ENCODE data around the gene SERPINB6.
A peak's percentile ranks its signal among the peaks of the same experiment; 100 is the strongest.

SERPINB6 gene

GRCh38 chr6:2982426-2983117 is 11.2 kb upstream of the SERPINB6 start:
- Histone ChIP-seq H3K79me2 (ENCODE audit: control insufficient read depth, insufficient read depth, low read length) (no peaks in the 10 kb centered on the region), H3K4me1 (ENCODE audit: control insufficient read depth, low read depth, low read length) (peaks cover 11% of the 10 kb centered on the region), H2BK15ac (replicated peaks; ENCODE audit: low read depth) (no peak overlapping the region), H3K18ac (ENCODE audit: low read length) (peak overlapping the region; percentile 39), H4K5ac (ENCODE audit: low read length) (no peak overlapping the region), H2BK120ac (ENCODE audit: low read depth, low read length) (no peak overlapping the region), H3K4me2 (ENCODE audit: low read length) (no peak overlapping the region), H2BK5ac (ENCODE audit: low read length) (no peak overlapping the region), H3K4ac (ENCODE audit: low read depth, low read length) (no peak overlapping the region), H3K4me3 (ENCODE audit: low read length) (no peak overlapping the region), H3K27me3 (ENCODE audit: insufficient read depth, low read length, poor library complexity) (no peaks in the 10 kb centered on the region), H3K36me3 (ENCODE audit: control insufficient read depth, insufficient read depth, low read length) (no peaks in the 10 kb centered on the region), H4K8ac (ENCODE audit: low read depth, low read length) (no peak overlapping the region), H3K27ac (ENCODE audit: low read depth, low read length) (no peak overlapping the region), H3K23ac (ENCODE audit: low read length) (no peak overlapping the region), H3K56ac (ENCODE audit: low read length) (peak overlapping the region; percentile 25), H3K79me1 (ENCODE audit: low read length) (no peaks in the 10 kb centered on the region), H2AK5ac (ENCODE audit: low read length) (no peak overlapping the region), H3K9ac (ENCODE audit: low read length) (no peak overlapping the region)
- no peak for DNase-seq
- WGBS (ENCODE audit: extremely low coverage, insufficient coverage, low lambda C conversion rate), result no CpG with 5 or more reads among the region's 4 CpGs

DNA sequence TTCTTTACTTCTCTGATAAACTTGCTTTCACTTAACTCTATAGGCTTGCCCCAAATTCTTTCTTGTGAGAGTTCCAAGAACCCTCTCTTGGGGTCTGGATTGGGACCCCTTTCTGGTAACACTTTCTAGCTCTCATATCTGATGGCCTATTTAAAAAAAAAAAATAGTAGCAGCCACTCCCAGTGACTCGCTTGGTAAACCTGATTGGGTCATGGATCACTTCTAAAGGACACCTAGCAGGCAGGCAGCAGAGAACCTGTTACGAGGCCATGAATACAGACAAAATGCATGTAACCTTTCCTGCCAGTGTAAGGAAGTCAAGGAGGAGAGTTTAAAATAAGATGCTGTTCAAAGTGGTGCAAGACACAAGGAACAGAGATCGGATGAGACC is 9.1 kb upstream of the SERPINB6 start:
- Histone ChIP-seq H3K4me1 (ENCODE audit: control insufficient read depth, low read depth, low read length) (peaks cover 11% of the 10 kb centered on the region), H3K36me3 (ENCODE audit: control insufficient read depth, insufficient read depth, low read length) (no peaks in the 10 kb centered on the region), H4K5ac (ENCODE audit: low read length) (no peak overlapping the region), H3K79me1 (ENCODE audit: low read length) (no peaks in the 10 kb centered on the region), H2BK120ac (ENCODE audit: low read depth, low read length) (no peak overlapping the region), H3K9ac (ENCODE audit: low read length) (no peak overlapping the region), H3K27ac (ENCODE audit: low read depth, low read length) (no peak overlapping the region), H4K8ac (ENCODE audit: low read depth, low read length) (no peak overlapping the region), H3K18ac (ENCODE audit: low read length) (no peak overlapping the region), H3K23ac (ENCODE audit: low read length) (no peak overlapping the region), H3K4me2 (ENCODE audit: low read length) (no peak overlapping the region), H3K27me3 (ENCODE audit: insufficient read depth, low read length, poor library complexity) (no peaks in the 10 kb centered on the region), H2BK15ac (replicated peaks; ENCODE audit: low read depth) (no peak overlapping the region), H3K56ac (ENCODE audit: low read length) (peak overlapping the region; percentile 12), H2BK5ac (ENCODE audit: low read length) (no peak overlapping the region), H3K4ac (ENCODE audit: low read depth, low read length) (peak overlapping the region; percentile 72), H3K79me2 (ENCODE audit: control insufficient read depth, insufficient read depth, low read length) (no peaks in the 10 kb centered on the region), H3K4me3 (ENCODE audit: low read length) (no peak overlapping the region), H2AK5ac (ENCODE audit: low read length) (no peak overlapping the region)
- no peak for DNase-seq
- no CpG with 5 or more reads among the region's 3 CpGs for WGBS (ENCODE audit: extremely low coverage, insufficient coverage, low lambda C conversion rate)

DNA sequence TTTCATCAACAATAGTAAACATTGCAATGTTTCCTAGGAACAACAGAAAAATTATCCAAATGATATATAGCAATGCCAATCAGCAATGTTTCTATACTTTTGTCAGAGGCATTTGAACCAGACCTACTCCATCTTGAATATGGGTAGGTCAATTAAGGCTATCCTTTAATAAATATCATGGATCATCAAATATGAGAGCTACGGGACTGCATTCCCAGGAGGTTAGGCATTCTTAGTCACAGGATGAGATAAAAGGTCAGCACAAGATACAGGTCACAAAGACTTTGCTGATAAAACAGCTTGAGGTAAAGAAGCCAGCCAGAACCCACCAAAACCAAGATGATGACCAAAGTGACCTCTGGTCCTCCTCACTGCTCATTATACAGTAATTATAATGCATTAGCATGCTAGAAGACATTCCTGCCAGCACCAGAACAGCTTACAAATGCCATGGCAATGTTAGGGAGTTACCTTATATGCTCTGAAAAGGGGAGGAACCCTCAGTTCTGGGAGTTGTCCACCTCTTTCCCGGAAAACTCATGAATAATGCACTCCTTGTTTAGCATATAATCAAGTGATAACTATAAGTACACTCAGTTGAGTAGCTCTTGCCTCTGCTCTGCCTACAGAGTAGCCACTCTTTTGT is 8.6 kb upstream of the SERPINB6 start:
- no peak overlapping the region for H4K8ac ChIP-seq (ENCODE audit: low read depth, low read length)
- no peak overlapping the region for H2BK15ac ChIP-seq (replicated peaks; ENCODE audit: low read depth)
- WGBS (ENCODE audit: extremely low coverage, insufficient coverage, low lambda C conversion rate), result no CpG with 5 or more reads among the region's 2 CpGs
- H3K36me3 ChIP-seq (ENCODE audit: control insufficient read depth, insufficient read depth, low read length), result no peaks in the 10 kb centered on the region
- H2BK5ac ChIP-seq (ENCODE audit: low read length), result peak overlapping the region; percentile 23
- H3K79me2 ChIP-seq (ENCODE audit: control insufficient read depth, insufficient read depth, low read length), result no peaks in the 10 kb centered on the region
- H3K27me3 ChIP-seq (ENCODE audit: insufficient read depth, low read length, poor library complexity), result no peaks in the 10 kb centered on the region
- no peak overlapping the region for H3K27ac ChIP-seq (ENCODE audit: low read depth, low read length)
- H3K4me2 ChIP-seq (ENCODE audit: low read length), result no peak overlapping the region
- H3K9ac ChIP-seq (ENCODE audit: low read length), result no peak overlapping the region
- H3K4me1 ChIP-seq (ENCODE audit: control insufficient read depth, low read depth, low read length), result peaks cover 8% of the 10 kb centered on the region
- H2BK120ac ChIP-seq (ENCODE audit: low read depth, low read length), result no peak overlapping the region
- DNase-seq, result peak; percentile 68
- no peak overlapping the region for H3K23ac ChIP-seq (ENCODE audit: low read length)
- no peak overlapping the region for H3K4ac ChIP-seq (ENCODE audit: low read depth, low read length)
- no peak overlapping the region for H4K5ac ChIP-seq (ENCODE audit: low read length)
- no peak overlapping the region for H3K4me3 ChIP-seq (ENCODE audit: low read length)
- no peak overlapping the region for H3K18ac ChIP-seq (ENCODE audit: low read length)
- H2AK5ac ChIP-seq (ENCODE audit: low read length), result no peak overlapping the region
- H3K79me1 ChIP-seq (ENCODE audit: low read length), result no peaks in the 10 kb centered on the region
- no peak overlapping the region for H3K56ac ChIP-seq (ENCODE audit: low read length)

GRCh38 chr6:2978923-2979322 is 7.6 kb upstream of the SERPINB6 start:
- H3K4me1 ChIP-seq (ENCODE audit: control insufficient read depth, low read depth, low read length), result peaks cover 6% of the 10 kb centered on the region
- H2BK5ac ChIP-seq (ENCODE audit: low read length), result no peak overlapping the region
- no peak overlapping the region for H4K8ac ChIP-seq (ENCODE audit: low read depth, low read length)
- H3K23ac ChIP-seq (ENCODE audit: low read length), result no peak overlapping the region
- no peak overlapping the region for H2BK120ac ChIP-seq (ENCODE audit: low read depth, low read length)
- H3K36me3 ChIP-seq (ENCODE audit: control insufficient read depth, insufficient read depth, low read length), result no peaks in the 10 kb centered on the region
- H2AK5ac ChIP-seq (ENCODE audit: low read length), result no peak overlapping the region
- H3K56ac ChIP-seq (ENCODE audit: low read length), result no peak overlapping the region
- no peak overlapping the region for H3K9ac ChIP-seq (ENCODE audit: low read length)
- no peak overlapping the region for H3K4me2 ChIP-seq (ENCODE audit: low read length)
- H3K27ac ChIP-seq (ENCODE audit: low read depth, low read length), result no peak overlapping the region
- WGBS (ENCODE audit: extremely low coverage, insufficient coverage, low lambda C conversion rate), result no CpG with 5 or more reads among the region's 4 CpGs
- no peaks in the 10 kb centered on the region for H3K27me3 ChIP-seq (ENCODE audit: insufficient read depth, low read length, poor library complexity)
- peak; percentile 68 for DNase-seq
- H3K79me1 ChIP-seq (ENCODE audit: low read length), result no peaks in the 10 kb centered on the region
- no peak overlapping the region for H4K5ac ChIP-seq (ENCODE audit: low read length)
- no peak overlapping the region for H3K4ac ChIP-seq (ENCODE audit: low read depth, low read length)
- H3K18ac ChIP-seq (ENCODE audit: low read length), result peak overlapping the region; percentile 11
- H2BK15ac ChIP-seq (replicated peaks; ENCODE audit: low read depth), result no peak overlapping the region
- H3K79me2 ChIP-seq (ENCODE audit: control insufficient read depth, insufficient read depth, low read length), result no peaks in the 10 kb centered on the region
- H3K4me3 ChIP-seq (ENCODE audit: low read length), result no peak overlapping the region

- Histone ChIP-seq H3K4ac (ENCODE audit: low read depth, low read length) (no peak overlapping the region), H2BK15ac (replicated peaks; ENCODE audit: low read depth) (peak overlapping the region; percentile 65), H3K79me1 (ENCODE audit: low read length) (no peaks in the 10 kb centered on the region), H3K27me3 (ENCODE audit: insufficient read depth, low read length, poor library complexity) (no peaks in the 10 kb centered on the region), H4K5ac (ENCODE audit: low read length) (no peak overlapping the region), H3K79me2 (ENCODE audit: control insufficient read depth, insufficient read depth, low read length) (no peaks in the 10 kb centered on the region), H3K18ac (ENCODE audit: low read length) (no peak overlapping the region), H2BK5ac (ENCODE audit: low read length) (no peak overlapping the region), H3K4me2 (ENCODE audit: low read length) (no peak overlapping the region), H2AK5ac (ENCODE audit: low read length) (no peak overlapping the region), H3K36me3 (ENCODE audit: control insufficient read depth, insufficient read depth, low read length) (no peaks in the 10 kb centered on the region), H3K9ac (ENCODE audit: low read length) (no peak overlapping the region), H3K23ac (ENCODE audit: low read length) (no peak overlapping the region), H3K56ac (ENCODE audit: low read length) (no peak overlapping the region), H3K4me1 (ENCODE audit: control insufficient read depth, low read depth, low read length) (peaks cover 4% of the 10 kb centered on the region), H2BK120ac (ENCODE audit: low read depth, low read length) (no peak overlapping the region), H4K8ac (ENCODE audit: low read depth, low read length) (peak overlapping the region; percentile 14), H3K27ac (ENCODE audit: low read depth, low read length) (no peak overlapping the region), H3K4me3 (ENCODE audit: low read length) (no peak overlapping the region)
- no CpG with 5 or more reads among the region's 3 CpGs for WGBS (ENCODE audit: extremely low coverage, insufficient coverage, low lambda C conversion rate)
- DNase-seq, result no peak
Observed at GRCh38 chr6:2977799-2978590, 6.6 kb upstream of the SERPINB6 start.
